HCT116 (cell line): Measurements from ENCODE around the gene HORMAD1.

Experiments
- FOSL1 ChIP-seq: IDR thresholded peaks from 2 replicates; pipeline ENCODE4 v1.6.1; 2012; ENCODE audit warnings: low read depth
- JUND ChIP-seq: IDR thresholded peaks from 2 replicates; pipeline ENCODE4 v1.6.1; 2012
- MAX ChIP-seq: IDR thresholded peaks from 2 replicates; pipeline ENCODE4 v1.6.1; 2012
- POLR2A ChIP-seq: IDR thresholded peaks from 2 replicates; pipeline ENCODE4 v1.7.0; 2011; ENCODE audit warnings: borderline replicate concordance; ENCODE audit not compliant: insufficient read depth, insufficient read length; ENCODE audit errors: extremely low read depth
- REST ChIP-seq: IDR thresholded peaks from 2 replicates; pipeline ENCODE4 v1.6.1; 2012; ENCODE audit warnings: low read depth
- SP1 ChIP-seq: IDR thresholded peaks from 2 replicates; pipeline ENCODE4 v1.6.1; 2012; ENCODE audit warnings: low read depth

GRCh38 chr1:150706091-150706490, 14.6 kb downstream of the HORMAD1 start:
- no peak for TF ChIP-seq MAX
- TF ChIP-seq SP1, result no peak
- TF ChIP-seq POLR2A, result no peak
- TF ChIP-seq REST, result no peak
- TF ChIP-seq FOSL1, result no peak
- TF ChIP-seq JUND, result no peak
